Activated naive CD4-positive, alpha-beta T cell treated with Interleukin-2 at 50 U/mL for 16 hours (primary cell): ENCODE measurements around the gene ACSF3.

Experiments used
- DNase-seq: peaks from one replicate; pipeline ENCODE4 v3.0.0-alpha.2; 2020

Gene ACSF3

GRCh38 chr16:89147085-89147817, 53.6 kb downstream of the ACSF3 start:
- no peak for DNase-seq

DNA sequence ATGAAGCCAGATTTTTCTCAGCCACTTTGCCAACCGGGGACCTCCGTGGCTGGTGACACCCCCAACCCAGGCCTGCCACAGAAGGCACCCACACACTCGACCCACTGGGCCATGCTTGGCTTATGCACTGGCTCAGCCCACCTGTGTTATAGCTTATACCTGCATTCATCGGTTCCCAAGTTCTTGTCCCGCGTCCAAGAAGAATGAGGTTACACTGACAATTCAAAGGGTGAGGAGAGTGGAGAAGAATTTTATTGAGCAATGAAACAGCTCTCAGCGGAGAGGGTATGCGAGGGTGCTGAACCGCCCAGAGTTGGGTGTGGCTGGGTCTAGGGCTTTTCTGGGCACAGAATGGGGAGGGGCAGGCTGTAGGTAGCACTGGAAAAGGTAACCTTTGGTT, 55.7 kb downstream of the ACSF3 start:
- DNase-seq, result no peak

- no peak for DNase-seq
Measured at GRCh38 chr16:89150090-89150835, 56.6 kb downstream of the ACSF3 start.

- DNase-seq, result no peak
Measured at GRCh38 chr16:89150981-89151380, 57.3 kb downstream of the ACSF3 start.

DNA sequence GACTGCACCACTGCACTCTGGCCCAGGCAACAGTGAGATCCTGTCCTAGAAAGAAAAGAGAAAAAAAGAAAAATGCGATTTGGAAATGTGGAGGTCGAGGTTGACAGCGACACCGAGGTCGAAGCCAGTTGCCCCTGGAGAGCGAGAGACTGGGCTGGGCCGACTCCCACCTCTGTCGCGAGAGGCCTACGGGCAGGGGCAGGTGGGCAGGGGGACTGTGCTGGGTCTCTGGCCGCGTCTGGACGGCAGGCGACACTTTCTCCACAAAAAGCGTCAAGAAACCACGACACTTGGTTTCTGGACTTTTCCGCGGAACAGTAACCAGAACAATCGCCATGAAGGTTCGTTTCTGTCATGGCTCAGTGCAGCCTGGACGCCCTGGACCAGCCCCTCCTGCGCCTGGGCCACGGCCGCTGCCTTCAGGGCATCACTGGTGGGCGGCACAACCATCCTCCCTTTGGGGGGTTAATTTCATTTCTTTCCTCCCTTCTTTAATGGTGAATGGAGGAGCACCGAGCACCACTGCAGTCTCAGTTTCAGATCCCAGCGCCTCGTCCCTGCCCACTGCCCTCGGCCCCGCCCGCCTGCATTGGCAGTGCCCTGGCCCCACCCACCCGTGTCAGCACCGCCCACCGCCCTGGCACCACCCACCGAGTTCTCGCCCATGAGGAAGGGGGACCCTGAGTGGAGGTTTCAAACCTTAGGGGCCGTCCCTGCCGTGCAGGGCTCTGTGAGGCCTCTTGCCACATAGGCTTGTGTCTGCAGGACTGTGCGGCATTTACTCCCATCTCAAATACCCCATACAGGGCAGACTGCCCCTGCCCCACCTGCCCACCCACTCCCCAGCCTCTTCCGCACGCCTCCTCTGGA, 59.4 kb downstream of the ACSF3 start:
- no peak for DNase-seq

- DNase-seq, result no peak
Measured at GRCh38 chr16:89153848-89154271, 60.2 kb downstream of the ACSF3 start.

GRCh38 chr16:89154390-89155183, 60.9 kb downstream of the ACSF3 start:
- DNase-seq, result no peak

DNA sequence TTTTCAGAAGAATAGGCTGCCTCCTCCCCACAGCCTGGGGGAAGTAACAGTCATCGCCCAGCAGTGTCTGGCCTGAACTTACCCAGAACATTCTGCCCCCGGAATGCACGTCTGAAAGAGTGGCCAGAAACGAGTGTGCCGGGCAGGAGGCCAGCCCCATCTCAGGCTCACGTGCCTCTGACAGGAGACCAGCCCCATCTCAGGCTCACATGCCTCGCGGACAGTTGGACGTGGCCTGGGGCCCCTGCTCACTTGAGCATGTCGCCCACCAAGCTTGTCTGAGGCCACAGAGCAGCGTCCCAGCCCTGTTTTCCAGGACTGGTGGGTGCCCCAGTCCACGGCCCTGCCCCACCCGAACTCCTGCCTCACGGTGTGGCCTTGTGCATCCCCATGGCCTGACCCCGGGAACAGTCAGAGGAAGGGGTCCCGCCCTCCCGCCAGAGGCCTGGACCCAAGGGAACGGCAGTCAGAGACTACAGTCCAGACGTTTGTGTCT, 61.6 kb downstream of the ACSF3 start:
- no peak for DNase-seq

DNA sequence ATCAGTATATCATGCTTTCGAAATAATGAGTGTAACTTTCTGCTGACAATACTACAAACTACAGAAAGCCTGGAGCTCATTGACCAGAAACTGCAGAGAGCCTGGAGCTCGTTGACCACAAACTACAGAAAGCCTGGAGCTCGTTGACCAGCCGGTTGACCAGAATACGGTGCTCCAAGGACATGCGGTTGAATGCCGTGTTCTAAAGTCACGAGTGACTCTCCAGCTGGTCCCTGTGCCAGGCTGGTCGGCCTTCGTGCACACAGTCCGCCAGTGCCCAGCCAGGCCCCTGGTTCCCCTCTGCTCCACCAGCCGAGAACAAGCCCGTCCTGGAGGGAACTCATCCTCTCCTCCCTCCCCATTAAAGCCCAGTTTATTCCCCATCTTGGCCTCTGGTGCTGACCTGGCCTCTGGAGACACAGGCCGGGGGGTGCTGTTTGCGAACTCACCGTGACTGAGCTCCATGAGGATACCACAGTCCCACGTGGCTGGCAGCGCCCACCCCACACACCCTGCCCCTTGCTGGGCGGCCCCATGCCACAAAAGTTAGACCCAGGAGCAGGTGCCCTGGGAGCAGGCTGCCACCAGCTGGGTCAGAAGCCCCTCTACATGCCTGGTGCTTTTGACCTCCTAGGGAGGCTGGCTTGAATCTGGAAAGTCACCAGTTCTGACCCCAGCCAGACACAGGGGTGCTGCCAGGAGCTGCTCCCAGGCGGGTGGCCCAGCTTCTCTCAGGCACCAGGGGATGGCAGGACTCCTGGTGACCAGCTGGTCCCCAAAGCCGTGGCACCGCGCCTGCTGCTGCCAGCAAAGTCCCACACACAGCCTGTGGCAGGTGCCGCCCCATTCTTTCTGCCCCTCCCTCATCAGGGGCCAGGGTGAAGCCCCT, 62.4 kb downstream of the ACSF3 start:
- no peak for DNase-seq

DNA sequence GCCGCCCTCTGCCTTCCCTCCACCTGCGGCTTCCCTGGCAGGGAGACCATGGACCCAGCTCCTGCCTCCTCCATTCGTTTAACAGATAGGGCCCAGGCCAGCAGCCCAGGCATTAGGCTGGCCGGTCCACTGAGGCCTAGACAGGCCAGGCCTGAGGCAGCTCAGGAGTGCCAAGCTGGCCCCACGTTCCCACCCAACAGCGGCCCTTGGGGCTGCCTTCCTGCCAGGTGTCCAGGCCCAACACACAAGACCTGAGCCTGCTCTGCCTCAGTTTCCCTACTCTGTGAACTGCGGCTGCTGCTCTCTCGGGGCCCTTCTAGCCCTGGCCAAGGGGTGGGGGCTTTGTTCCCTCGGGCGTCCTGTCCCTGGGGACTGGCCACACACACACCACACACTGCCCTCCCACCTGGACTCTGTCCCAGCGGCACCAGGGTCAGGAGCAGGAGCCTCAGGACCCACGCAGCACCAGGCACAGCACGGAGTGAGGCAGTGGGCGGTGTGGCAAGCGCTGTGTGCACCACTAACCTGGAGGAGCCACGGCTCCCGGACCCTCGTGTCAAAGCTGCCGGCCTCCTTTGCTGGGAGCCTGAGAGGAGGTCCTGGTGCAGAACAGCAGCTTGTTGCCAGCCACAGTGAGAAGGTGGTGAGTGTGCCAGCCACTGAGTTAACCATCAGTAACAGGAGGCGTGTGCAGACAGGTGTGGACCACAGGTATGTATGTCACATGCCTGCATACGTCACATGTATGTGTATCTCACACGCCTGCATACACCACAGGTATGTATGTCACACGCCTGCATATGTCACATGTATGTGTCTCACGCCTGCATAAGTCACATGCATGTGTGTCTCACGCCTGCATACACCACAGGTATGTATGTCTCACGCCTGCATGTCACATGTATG, 63.3 kb downstream of the ACSF3 start:
- DNase-seq, result no peak

GRCh38 chr16:89157778-89158177, 64.1 kb downstream of the ACSF3 start:
- no peak for DNase-seq

DNA sequence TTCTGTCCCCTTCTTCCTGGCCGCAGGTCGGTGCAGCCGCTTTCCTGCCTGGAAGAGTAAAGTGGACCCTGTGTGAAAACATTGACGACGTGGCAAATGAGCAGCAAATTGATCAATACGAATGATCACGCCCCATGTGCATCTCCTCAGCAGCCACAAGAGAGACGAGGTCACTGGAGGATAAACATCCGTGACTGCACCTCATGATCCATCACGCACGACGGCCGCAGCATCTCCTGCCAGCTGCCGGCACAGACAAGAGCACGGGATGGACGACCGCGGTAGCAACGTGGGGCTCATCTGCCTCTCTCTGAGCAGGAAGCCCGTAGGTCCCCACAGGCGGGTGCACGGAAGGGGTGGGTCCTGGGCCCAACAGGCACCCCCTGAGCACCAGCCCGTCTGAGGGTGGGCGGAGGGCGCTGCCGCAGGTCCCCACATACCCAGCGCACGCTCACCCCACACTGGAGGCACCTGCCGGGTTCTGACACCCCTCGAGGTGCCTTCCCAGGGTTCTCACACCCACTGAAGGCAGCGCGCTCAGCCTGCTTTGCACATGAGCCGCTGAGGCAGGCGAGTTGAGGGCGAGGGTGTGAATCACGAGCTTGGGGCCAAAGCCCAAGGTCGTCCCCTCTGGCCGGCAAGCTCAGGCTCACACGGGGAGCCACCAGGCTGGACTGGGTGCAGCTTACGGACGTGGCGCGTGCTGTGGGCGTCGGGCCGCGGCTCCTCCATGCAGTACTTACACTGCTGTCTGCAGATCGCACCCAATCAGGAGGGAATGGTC, 65.6 kb downstream of the ACSF3 start:
- no peak for DNase-seq

GRCh38 chr16:89159850-89160354, 66.2 kb downstream of the ACSF3 start:
- no peak for DNase-seq

DNA sequence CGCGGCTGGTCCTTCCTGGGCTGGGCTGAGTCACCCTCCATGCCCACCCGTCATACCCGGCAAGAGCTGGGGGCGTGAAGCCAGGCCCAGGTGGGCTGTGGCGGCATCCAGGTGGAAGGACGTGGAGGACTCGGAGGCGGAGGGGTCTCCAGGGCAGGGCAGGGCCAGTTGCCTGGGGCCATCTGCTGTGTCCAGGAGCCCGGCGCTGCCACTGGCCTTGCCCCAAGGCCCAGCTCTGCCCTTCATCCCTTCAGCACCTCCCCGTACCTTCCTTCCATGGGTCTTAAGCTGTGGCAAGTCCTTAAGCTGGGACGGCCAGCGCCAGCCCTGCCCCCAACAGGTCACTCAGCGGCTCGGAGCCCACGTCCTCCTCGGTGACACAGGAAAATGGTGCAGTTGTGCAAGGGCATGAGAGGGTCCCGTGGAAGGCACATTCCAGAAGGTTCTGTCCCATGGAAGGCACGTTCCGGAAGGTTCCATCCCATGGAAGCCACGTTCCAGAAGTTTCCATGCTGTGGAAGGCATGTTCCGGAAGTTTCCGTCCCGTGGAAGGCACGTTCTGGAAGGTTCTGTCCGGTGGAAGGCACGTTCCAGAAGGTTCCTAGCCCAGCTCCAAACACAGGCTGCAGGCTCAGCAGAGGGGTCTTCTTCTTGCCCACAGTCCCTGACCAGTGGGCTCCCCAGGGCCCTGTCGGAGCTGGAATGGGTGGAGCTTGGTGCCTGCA, 67.5 kb downstream of the ACSF3 start:
- no peak for DNase-seq

DNA sequence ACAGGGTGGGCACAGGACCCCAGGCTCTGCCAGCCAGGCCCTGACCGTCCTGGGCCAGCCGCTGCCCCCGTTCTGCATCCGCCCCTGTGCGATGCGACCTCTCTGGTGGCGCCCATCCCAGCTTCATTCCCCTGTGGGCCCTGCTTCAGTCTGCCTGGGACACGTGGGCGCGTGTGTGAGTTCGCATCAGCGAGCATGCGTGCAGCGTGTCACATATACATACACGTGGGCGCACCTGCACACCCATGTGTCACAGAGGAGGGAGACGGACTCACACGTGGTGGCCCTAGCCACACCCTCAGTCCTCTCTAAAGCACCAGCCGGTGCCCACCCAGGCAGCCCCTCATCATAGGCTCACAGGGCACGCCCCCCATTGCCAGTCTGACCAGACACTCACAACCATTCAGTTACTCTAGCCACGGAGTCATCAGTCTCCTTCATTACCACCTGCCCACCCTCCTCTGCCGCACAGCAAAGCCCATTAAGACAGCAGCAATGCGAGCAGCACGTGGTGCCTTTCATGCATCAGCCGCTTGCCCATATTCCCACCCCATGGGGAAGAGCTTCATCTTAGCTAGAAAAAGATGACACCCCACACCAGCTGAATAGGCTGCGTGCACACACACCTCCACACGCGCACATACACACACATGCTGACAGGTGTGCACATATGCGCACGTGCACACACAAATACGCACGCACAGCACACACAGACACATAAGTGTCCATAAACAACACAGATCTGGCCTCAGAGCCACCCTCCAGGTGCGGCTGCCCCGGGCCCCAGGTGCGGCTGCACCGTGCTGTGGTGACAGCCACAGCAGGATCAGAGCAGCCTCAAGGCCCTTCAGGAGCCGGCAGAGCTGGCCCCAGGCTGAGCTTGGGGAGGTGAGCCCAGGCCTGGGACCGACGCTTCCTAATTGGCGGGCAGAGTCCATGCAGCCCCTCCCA, 68.4 kb downstream of the ACSF3 start:
- DNase-seq, result no peak

GRCh38 chr16:89163297-89163696, 69.6 kb downstream of the ACSF3 start:
- DNase-seq, result no peak

GRCh38 chr16:89164436-89164835, 70.8 kb downstream of the ACSF3 start:
- DNase-seq, result no peak
